ENCODE measurements around the gene RPGRIP1L.

The RPGRIP1L gene

DNA sequence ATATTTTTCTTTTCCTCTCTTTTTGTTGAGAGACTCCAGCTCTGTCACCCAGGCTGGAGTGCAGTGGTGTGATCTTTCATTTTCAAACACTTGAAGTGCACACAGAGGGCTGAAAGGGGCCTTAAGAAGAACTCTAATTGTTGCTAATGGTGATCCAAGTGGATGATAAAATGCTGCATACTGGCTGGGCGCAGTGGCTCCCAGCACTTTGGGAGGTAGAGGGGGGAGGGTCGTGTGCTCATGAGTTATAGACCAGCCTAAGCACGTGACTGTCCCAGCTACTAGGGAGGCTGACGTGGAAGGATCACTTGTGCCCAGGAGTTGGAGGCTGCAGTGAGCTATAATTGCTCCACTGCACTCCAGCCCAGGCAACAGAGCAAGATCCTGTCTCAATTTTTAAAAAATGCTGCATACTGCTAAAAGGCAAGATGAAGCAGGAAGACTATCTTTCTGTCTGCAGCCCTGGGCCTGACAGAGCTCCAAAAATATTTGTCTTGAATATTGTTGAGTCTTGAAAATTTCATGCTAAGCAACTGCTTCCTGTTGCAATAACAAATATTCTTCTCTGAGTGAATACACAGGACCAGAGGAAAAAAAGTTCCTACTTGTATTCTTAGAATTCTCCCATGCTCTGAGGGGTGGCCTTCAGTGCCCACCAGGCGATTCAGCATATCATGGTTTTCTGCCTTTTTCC is 137.0 kb downstream of the RPGRIP1L start:
- no peak overlapping the region for H3K27ac ChIP-seq (ENCODE audit: low read depth, low read length)
- H3K36me3 ChIP-seq (ENCODE audit: control insufficient read depth, low read length): no peaks in the 10 kb centered on the region
- no peak overlapping the region for H3K4me2 ChIP-seq (ENCODE audit: low read length)
- no peaks in the 10 kb centered on the region for H3K79me2 ChIP-seq (ENCODE audit: control insufficient read depth, low read length)
- TF ChIP-seq CTCF (IDR thresholded peaks at IDR 0.05; ENCODE audit: low read depth, low read length, poor library complexity, severe bottlenecking): no peak
- TF ChIP-seq EZH2phosphoT487 (IDR thresholded peaks at IDR 0.05; ENCODE audit: borderline replicate concordance, low read length): no peak
- H3K27me3 ChIP-seq (ENCODE audit: control insufficient read depth, low read length): peaks cover 1% of the 10 kb centered on the region; the same call in 1 of the 2 replicates
- H3K9me2 ChIP-seq (replicated peaks; ENCODE audit: control insufficient read depth, low read length): no peaks in the 10 kb centered on the region
- H3K4me3 ChIP-seq (ENCODE audit: low read length): no peak overlapping the region
- no peaks in the 10 kb centered on the region for H3F3A ChIP-seq (ENCODE audit: control insufficient read depth, insufficient read depth)
- H4K20me1 ChIP-seq (ENCODE audit: control insufficient read depth, insufficient read depth, low read depth, low read length): no peaks in the 10 kb centered on the region
- H3K9me3 ChIP-seq (ENCODE audit: control insufficient read depth, insufficient read depth, low read length): no peaks in the 10 kb centered on the region
- no peaks in the 10 kb centered on the region for H3K4me1 ChIP-seq (ENCODE audit: control insufficient read depth, low read length)

DNA sequence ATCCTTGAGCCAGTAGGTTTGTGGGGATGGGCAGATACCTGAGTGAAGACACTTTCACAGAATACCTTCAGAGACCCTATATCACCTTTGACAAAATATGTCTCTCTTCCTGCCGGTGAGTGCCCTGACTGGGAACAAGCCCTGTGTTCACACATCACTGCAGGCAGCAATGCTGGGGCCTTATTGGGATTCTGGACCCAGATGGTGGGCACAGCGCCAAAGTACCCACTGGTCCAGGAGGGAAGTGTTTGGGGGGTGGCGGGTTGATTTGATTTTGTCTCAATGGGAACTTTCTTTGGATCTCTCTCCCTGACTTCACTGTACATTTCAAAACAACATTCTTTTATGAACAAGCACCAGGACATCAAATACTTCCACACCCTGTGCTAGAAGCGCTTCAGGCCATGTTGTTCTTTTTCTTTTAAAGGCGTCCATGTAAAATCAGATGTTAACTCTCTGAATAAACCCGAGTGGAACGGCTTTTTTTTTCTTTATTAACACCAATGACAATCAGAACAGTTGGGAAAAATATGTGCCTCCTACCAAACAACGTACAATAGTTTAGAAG is 138.3 kb downstream of the RPGRIP1L start:
- Histone ChIP-seq H4K20me1 (ENCODE audit: control insufficient read depth, insufficient read depth, low read depth, low read length) (no peaks in the 10 kb centered on the region), H3K36me3 (ENCODE audit: control insufficient read depth, low read length) (no peaks in the 10 kb centered on the region), H3K27ac (ENCODE audit: low read depth, low read length) (no peak overlapping the region), H3K4me2 (ENCODE audit: low read length) (no peak overlapping the region), H3F3A (ENCODE audit: control insufficient read depth, insufficient read depth) (no peaks in the 10 kb centered on the region), H3K9me2 (replicated peaks; ENCODE audit: control insufficient read depth, low read length) (no peaks in the 10 kb centered on the region), H3K4me1 (ENCODE audit: control insufficient read depth, low read length) (no peaks in the 10 kb centered on the region), H3K9me3 (ENCODE audit: control insufficient read depth, insufficient read depth, low read length) (no peaks in the 10 kb centered on the region), H3K27me3 (ENCODE audit: control insufficient read depth, low read length) (peaks cover 3% of the 10 kb centered on the region; the same call in 1 of the 2 replicates), H3K4me3 (ENCODE audit: low read length) (no peak overlapping the region), H3K79me2 (ENCODE audit: control insufficient read depth, low read length) (no peaks in the 10 kb centered on the region)
- TF ChIP-seq CTCF (IDR thresholded peaks at IDR 0.05; ENCODE audit: low read depth, low read length, poor library complexity, severe bottlenecking): no peak
- no peak for TF ChIP-seq EZH2phosphoT487 (IDR thresholded peaks at IDR 0.05; ENCODE audit: borderline replicate concordance, low read length)

- no peaks in the 10 kb centered on the region for H3K4me1 ChIP-seq (ENCODE audit: control insufficient read depth, low read length)
- H3K79me2 ChIP-seq (ENCODE audit: control insufficient read depth, low read length): no peaks in the 10 kb centered on the region
- no peak overlapping the region for H3K4me3 ChIP-seq (ENCODE audit: low read length)
- H4K20me1 ChIP-seq (ENCODE audit: control insufficient read depth, insufficient read depth, low read depth, low read length): no peaks in the 10 kb centered on the region
- H3F3A ChIP-seq (ENCODE audit: control insufficient read depth, insufficient read depth): no peaks in the 10 kb centered on the region
- TF ChIP-seq CTCF (IDR thresholded peaks at IDR 0.05; ENCODE audit: low read depth, low read length, poor library complexity, severe bottlenecking): no peak
- TF ChIP-seq EZH2phosphoT487 (IDR thresholded peaks at IDR 0.05; ENCODE audit: borderline replicate concordance, low read length): no peak
- no peaks in the 10 kb centered on the region for H3K9me2 ChIP-seq (replicated peaks; ENCODE audit: control insufficient read depth, low read length)
- H3K9me3 ChIP-seq (ENCODE audit: control insufficient read depth, insufficient read depth, low read length): no peaks in the 10 kb centered on the region
- H3K36me3 ChIP-seq (ENCODE audit: control insufficient read depth, low read length): no peaks in the 10 kb centered on the region
- H3K27me3 ChIP-seq (ENCODE audit: control insufficient read depth, low read length): peaks cover 3% of the 10 kb centered on the region; the same call in 1 of the 2 replicates
- no peak overlapping the region for H3K27ac ChIP-seq (ENCODE audit: low read depth, low read length)
- no peak overlapping the region for H3K4me2 ChIP-seq (ENCODE audit: low read length)
Observed at GRCh38 chr16:53563426-53563825, 140.2 kb downstream of the RPGRIP1L start.
